Measurements from ENCODE around the gene SHANK1.

- no peak for TF ChIP-seq EP300 (IDR thresholded peaks at IDR 0.05)
- no peak for TF ChIP-seq POLR2A (IDR thresholded peaks at IDR 0.05)
- TF ChIP-seq CTCF (IDR thresholded peaks at IDR 0.05), result no peak
- TF ChIP-seq POLR2AphosphoS5 (IDR thresholded peaks at IDR 0.05), result no peak
Observed at GRCh38 chr19:50688766-50689165, 30.8 kb downstream of the SHANK1 start.

Measured in suprapubic skin (tissue), 4 donors.